ENCODE data around the gene OR52N4.

The OR52N4 gene

DNA sequence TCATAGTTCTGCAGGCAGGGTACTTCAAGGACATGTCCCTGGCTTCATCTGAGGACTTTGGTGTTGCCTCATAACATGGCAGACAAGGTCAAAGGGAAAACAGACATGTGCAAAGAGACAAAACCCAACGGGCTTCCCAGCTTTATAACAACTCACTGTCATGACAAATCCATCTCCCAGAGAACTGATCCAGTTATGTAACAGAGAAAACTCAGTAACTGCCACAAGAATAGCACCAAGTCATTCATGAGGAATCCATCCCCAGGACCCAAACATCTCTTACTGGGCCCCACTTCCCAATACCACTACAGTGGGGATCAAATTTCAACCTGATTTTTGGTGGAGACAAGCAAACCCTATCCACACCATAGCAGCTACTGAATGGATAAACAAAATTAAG, 13.0 kb downstream of the OR52N4 start:
- TF ChIP-seq POLR2AphosphoS5 (IDR thresholded peaks at IDR 0.05; ENCODE audit: low read depth, low read length), result no peak
- TF ChIP-seq REST (IDR thresholded peaks at IDR 0.05; ENCODE audit: insufficient read depth in 1 of 2, low read depth in 2 of 2, low read length in 2 of 2), result no peak
- no peak for TF ChIP-seq FOXP2 (optimal IDR thresholded peaks at IDR 0.05; ENCODE audit: borderline replicate concordance, extremely low read depth, extremely low read length, insufficient read depth)
- TF ChIP-seq TAF1 (IDR thresholded peaks at IDR 0.05; ENCODE audit: borderline replicate concordance, insufficient read depth, low read length), result no peak
- TF ChIP-seq SIN3A (IDR thresholded peaks at IDR 0.05; ENCODE audit: borderline replicate concordance, insufficient read depth, low read length), result no peak

DNA sequence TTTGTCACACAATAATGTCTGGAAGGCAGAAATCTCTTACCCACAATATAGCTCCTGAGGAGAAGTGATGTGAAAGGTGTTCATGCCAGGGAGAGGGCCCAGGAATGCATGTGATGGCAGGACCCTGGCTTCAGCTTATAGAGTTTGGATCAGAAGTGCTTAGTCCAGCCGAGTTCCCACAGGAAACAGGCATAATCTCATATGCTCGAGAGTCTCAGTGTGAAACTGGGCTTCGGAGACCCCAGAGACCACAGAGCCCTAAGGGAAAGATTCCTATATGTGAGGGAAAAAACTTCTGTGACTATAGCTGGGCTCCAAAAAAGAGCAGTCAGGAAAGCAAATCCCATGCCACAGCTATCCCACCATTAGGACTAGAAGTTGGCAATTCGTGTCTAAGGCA, 29.2 kb downstream of the OR52N4 start, which contains the start of gene OR52N5:
Gene OR52N5, minus strand, starts transcription at position 101 of the 400 bp plus-strand sequence. CDS start 4,721 bp downstream, outside the sequence.
- TF ChIP-seq REST (IDR thresholded peaks at IDR 0.05; ENCODE audit: insufficient read depth in 1 of 2, low read depth in 2 of 2, low read length in 2 of 2) (no peak), POLR2AphosphoS5 (IDR thresholded peaks at IDR 0.05; ENCODE audit: low read depth, low read length) (no peak), SIN3A (IDR thresholded peaks at IDR 0.05; ENCODE audit: borderline replicate concordance, insufficient read depth, low read length) (no peak), TAF1 (IDR thresholded peaks at IDR 0.05; ENCODE audit: borderline replicate concordance, insufficient read depth, low read length) (no peak), FOXP2 (optimal IDR thresholded peaks at IDR 0.05; ENCODE audit: borderline replicate concordance, extremely low read depth, extremely low read length, insufficient read depth) (no peak)

DNA sequence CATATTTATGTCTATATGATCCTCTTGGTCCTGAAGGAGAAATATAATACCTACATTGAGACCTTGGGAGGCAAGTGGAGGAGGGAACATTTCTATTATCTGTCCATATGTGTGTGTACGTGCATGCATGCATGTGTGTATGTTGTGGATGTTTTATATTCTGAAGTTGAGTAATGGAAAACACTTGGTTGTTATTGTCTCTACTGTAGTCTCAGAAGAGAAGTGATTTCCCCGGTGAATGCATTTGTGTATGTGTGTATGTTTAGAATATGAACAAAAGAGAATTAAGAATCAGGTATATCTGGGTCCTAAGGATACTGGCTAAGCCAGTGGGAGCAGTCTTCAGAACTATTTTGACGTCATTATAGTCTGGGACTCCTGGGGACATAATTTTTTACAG, 37.1 kb downstream of the OR52N4 start, which contains the start of gene OR52N1:
Gene OR52N1, minus strand, starts transcription at position 101 of the 400 bp plus-strand sequence. CDS start 2,449 bp downstream, outside the sequence.
- TF ChIP-seq TAF1 (IDR thresholded peaks at IDR 0.05; ENCODE audit: borderline replicate concordance, insufficient read depth, low read length) (no peak), POLR2AphosphoS5 (IDR thresholded peaks at IDR 0.05; ENCODE audit: low read depth, low read length) (no peak), FOXP2 (optimal IDR thresholded peaks at IDR 0.05; ENCODE audit: borderline replicate concordance, extremely low read depth, extremely low read length, insufficient read depth) (no peak), REST (IDR thresholded peaks at IDR 0.05; ENCODE audit: insufficient read depth in 1 of 2, low read depth in 2 of 2, low read length in 2 of 2) (no peak), SIN3A (IDR thresholded peaks at IDR 0.05; ENCODE audit: borderline replicate concordance, insufficient read depth, low read length) (no peak)

- TF ChIP-seq REST (IDR thresholded peaks at IDR 0.05; ENCODE audit: insufficient read depth in 1 of 2, low read depth in 2 of 2, low read length in 2 of 2) (no peak), POLR2AphosphoS5 (IDR thresholded peaks at IDR 0.05; ENCODE audit: low read depth, low read length) (no peak), TAF1 (IDR thresholded peaks at IDR 0.05; ENCODE audit: borderline replicate concordance, insufficient read depth, low read length) (no peak), SIN3A (IDR thresholded peaks at IDR 0.05; ENCODE audit: borderline replicate concordance, insufficient read depth, low read length) (no peak), FOXP2 (optimal IDR thresholded peaks at IDR 0.05; ENCODE audit: borderline replicate concordance, extremely low read depth, extremely low read length, insufficient read depth) (no peak)
These were observed 42.5 kb downstream of the OR52N4 start for GRCh38 chr11:5796541-5796940.

Data from PFSK-1 (cell line).